Adipocyte (in vitro differentiated cells): ENCODE results near the gene YIF1B.

Experiments
- DNase-seq: peaks from one replicate; pipeline ENCODE4 v3.0.0-alpha.2; 2015; ENCODE audit warnings: low read depth
- H3K27me3 ChIP-seq: replicated peaks from 2 replicates; pipeline ENCODE4 v1.7.0; 2013; ENCODE audit warnings: mild to moderate bottlenecking, low read length, moderate library complexity; ENCODE audit not compliant: control insufficient read depth, insufficient read depth
- H3K36me3 ChIP-seq: 2 replicates; pipeline ENCODE4 v1.7.0; 2013; ENCODE audit warnings: low read length, mild to moderate bottlenecking, moderate library complexity; ENCODE audit not compliant: control insufficient read depth, insufficient read depth, severe bottlenecking
- H3K4me1 ChIP-seq: 2 replicates; pipeline ENCODE4 v1.7.0; 2013; ENCODE audit warnings: mild to moderate bottlenecking, low read length, moderate library complexity; ENCODE audit not compliant: control insufficient read depth, insufficient read depth
- H3K4me3 ChIP-seq: 2 replicates; pipeline ENCODE4 v1.7.0; 2013; ENCODE audit warnings: mild to moderate bottlenecking, low read length, moderate library complexity
- H3K9ac ChIP-seq: 2 replicates; pipeline ENCODE4 v1.7.0; 2013; ENCODE audit warnings: mild to moderate bottlenecking, low read length, moderate library complexity
- H3K9me3 ChIP-seq: 2 replicates; pipeline ENCODE4 v1.7.0; 2013; ENCODE audit warnings: mild to moderate bottlenecking, low read length, moderate library complexity; ENCODE audit not compliant: control insufficient read depth

The YIF1B gene

GRCh38 chr19:38329651-38330050 is 13.9 kb upstream of the YIF1B start:
- H3K36me3 ChIP-seq = peaks cover 27% of the 10 kb centered on the region
- DNase-seq = no peak
- no peaks in the 10 kb centered on the region for H3K4me1 ChIP-seq

GRCh38 chr19:38326591-38326990 is 10.8 kb upstream of the YIF1B start:
- Histone ChIP-seq H3K27me3 (no peaks in the 10 kb centered on the region), H3K9me3 (no peaks in the 10 kb centered on the region), H3K4me1 (peaks cover 2% of the 10 kb centered on the region), H3K4me3 (no peak overlapping the region), H3K36me3 (peaks cover 28% of the 10 kb centered on the region), H3K9ac (no peak overlapping the region)
- no peak for DNase-seq

More at GRCh38 chr19:38329651-38330050, 13.9 kb upstream of the YIF1B start:
- Histone ChIP-seq H3K27me3 (no peaks in the 10 kb centered on the region), H3K4me3 (no peak overlapping the region), H3K9ac (no peak overlapping the region), H3K9me3 (no peaks in the 10 kb centered on the region)

GRCh38 chr19:38324431-38324830 is 8.7 kb upstream of the YIF1B start:
- Histone ChIP-seq H3K9ac (no peak overlapping the region), H3K36me3 (peaks cover 28% of the 10 kb centered on the region), H3K4me1 (peaks cover 13% of the 10 kb centered on the region), H3K27me3 (no peaks in the 10 kb centered on the region), H3K4me3 (no peak overlapping the region), H3K9me3 (no peaks in the 10 kb centered on the region)
- no peak for DNase-seq

GRCh38 chr19:38323291-38323690 is 7.5 kb upstream of the YIF1B start:
- Histone ChIP-seq H3K9me3 (no peaks in the 10 kb centered on the region), H3K36me3 (peaks cover 28% of the 10 kb centered on the region), H3K27me3 (no peaks in the 10 kb centered on the region), H3K9ac (no peak overlapping the region), H3K4me1 (peaks cover 14% of the 10 kb centered on the region), H3K4me3 (no peak overlapping the region)
- no peak for DNase-seq

- peaks cover 14% of the 10 kb centered on the region for H3K36me3 ChIP-seq
Measured at GRCh38 chr19:38321646-38322196, 6.0 kb upstream of the YIF1B start.

GRCh38 chr19:38320969-38321339 is 5.2 kb upstream of the YIF1B start:
- Histone ChIP-seq H3K4me3 (peak overlapping the region; percentile 82), H3K4me1 (peaks cover 14% of the 10 kb centered on the region), H3K27me3 (no peaks in the 10 kb centered on the region)

More at GRCh38 chr19:38321646-38322196, 6.0 kb upstream of the YIF1B start:
- Histone ChIP-seq H3K9me3 (no peaks in the 10 kb centered on the region), H3K4me1 (peaks cover 14% of the 10 kb centered on the region), H3K27me3 (no peaks in the 10 kb centered on the region), H3K9ac (peak overlapping the region; percentile 88), H3K4me3 (peak overlapping the region; percentile 82)
- no peak for DNase-seq

GRCh38 chr19:38319421-38320258 is 3.9 kb upstream of the YIF1B start, which contains the start of gene KCNK6:
Gene KCNK6, plus strand, starts transcription at chr19:38319845. Its CDS starts 106 bp downstream, at chr19:38319951.
- Histone ChIP-seq H3K36me3 (peaks cover 1% of the 10 kb centered on the region), H3K27me3 (no peaks in the 10 kb centered on the region), H3K4me1 (peaks cover 18% of the 10 kb centered on the region), H3K4me3 (peak within 1 kb of the TSS; percentile 82), H3K9me3 (no peaks in the 10 kb centered on the region), H3K9ac (peak within 1 kb of the TSS; percentile 88)
- peak; percentile 71 for DNase-seq

More at GRCh38 chr19:38320969-38321339, 5.2 kb upstream of the YIF1B start:
- Histone ChIP-seq H3K9me3 (no peaks in the 10 kb centered on the region), H3K36me3 (peaks cover 11% of the 10 kb centered on the region), H3K9ac (peak overlapping the region; percentile 88)
- DNase-seq = no peak

GRCh38 chr19:38318660-38319059 is 2.9 kb upstream of the YIF1B start:
- no peak for DNase-seq
- peaks cover 18% of the 10 kb centered on the region for H3K4me1 ChIP-seq
- H3K9me3 ChIP-seq = no peaks in the 10 kb centered on the region
- H3K4me3 ChIP-seq = no peak overlapping the region
- H3K36me3 ChIP-seq = no peaks in the 10 kb centered on the region
- no peak overlapping the region for H3K9ac ChIP-seq
- no peaks in the 10 kb centered on the region for H3K27me3 ChIP-seq

GRCh38 chr19:38317104-38317612 is 1.4 kb upstream of the YIF1B start:
- Histone ChIP-seq H3K36me3 (no peaks in the 10 kb centered on the region), H3K4me3 (no peak overlapping the region), H3K27me3 (no peaks in the 10 kb centered on the region), H3K9me3 (no peaks in the 10 kb centered on the region), H3K4me1 (peaks cover 18% of the 10 kb centered on the region), H3K9ac (no peak overlapping the region)
- DNase-seq = no peak

- H3K36me3 ChIP-seq = no peaks in the 10 kb centered on the region
- no peaks in the 10 kb centered on the region for H3K9me3 ChIP-seq
- peak overlapping the region; percentile 76 for H3K4me3 ChIP-seq
- H3K4me1 ChIP-seq = peaks cover 16% of the 10 kb centered on the region
- no peak for DNase-seq
- no peaks in the 10 kb centered on the region for H3K27me3 ChIP-seq
- peak overlapping the region; percentile 80 for H3K9ac ChIP-seq
Measured at GRCh38 chr19:38316477-38317067, 825 bp upstream of the YIF1B start.

GRCh38 chr19:38310986-38311385 is 4.8 kb downstream of the YIF1B start:
- peaks cover 4% of the 10 kb centered on the region for H3K4me1 ChIP-seq
- no peaks in the 10 kb centered on the region for H3K9me3 ChIP-seq
- no peak overlapping the region for H3K4me3 ChIP-seq
- H3K9ac ChIP-seq = no peak overlapping the region
- H3K27me3 ChIP-seq = no peaks in the 10 kb centered on the region
- no peak for DNase-seq
- H3K36me3 ChIP-seq = peaks cover 15% of the 10 kb centered on the region
